ENCODE measurements around the gene CREB5.

Gene CREB5

GRCh38 chr7:28621369-28621841 lies 209.1 kb downstream of the CREB5 start:
- peaks cover 3% of the 10 kb centered on the region for H3K27me3 ChIP-seq (ENCODE audit: insufficient read depth, low read length, poor library complexity)
- H3K4me3 ChIP-seq (ENCODE audit: low read depth in 1 of 2, low read length in 2 of 2): no peak overlapping the region
- no peak overlapping the region for H3K27ac ChIP-seq (ENCODE audit: low read length)
- no peaks in the 10 kb centered on the region for H3K4me1 ChIP-seq (ENCODE audit: insufficient read depth, low read length)
- H3K79me2 ChIP-seq (ENCODE audit: insufficient read depth, low read length): no peaks in the 10 kb centered on the region
- no peak for ATAC-seq (ENCODE audit: insufficient read depth, low read depth)
- no peaks in the 10 kb centered on the region for H3K36me3 ChIP-seq (ENCODE audit: insufficient read depth, low read length)
- no peak overlapping the region for H2AFZ ChIP-seq (ENCODE audit: low read depth, low read length)
- TF ChIP-seq EZH2 (IDR thresholded peaks at IDR 0.05; ENCODE audit: borderline replicate concordance, low read depth, low read length, severe bottlenecking) (no peak), CTCF (IDR thresholded peaks at IDR 0.05; ENCODE audit: borderline replicate concordance, extremely low read depth, low read length, poor library complexity, severe bottlenecking) (no peak)
- DNase-seq: no peak
- no peak overlapping the region for H3K9ac ChIP-seq (ENCODE audit: low read depth, low read length)
- H4K20me1 ChIP-seq (ENCODE audit: insufficient read depth, low read length): no peaks in the 10 kb centered on the region
- H3K4me2 ChIP-seq (ENCODE audit: insufficient read depth, low read length): no peak overlapping the region
- no peaks in the 10 kb centered on the region for H3K9me3 ChIP-seq (ENCODE audit: insufficient read depth, low read length, severe bottlenecking)

GRCh38 chr7:28623105-28623730 lies 210.9 kb downstream of the CREB5 start:
- Histone ChIP-seq H3K27me3 (ENCODE audit: insufficient read depth, low read length, poor library complexity) (peaks cover 3% of the 10 kb centered on the region), H3K4me2 (ENCODE audit: insufficient read depth, low read length) (no peak overlapping the region), H3K4me1 (ENCODE audit: insufficient read depth, low read length) (no peaks in the 10 kb centered on the region), H3K4me3 (ENCODE audit: low read depth in 1 of 2, low read length in 2 of 2) (no peak overlapping the region), H3K9me3 (ENCODE audit: insufficient read depth, low read length, severe bottlenecking) (no peaks in the 10 kb centered on the region), H2AFZ (ENCODE audit: low read depth, low read length) (no peak overlapping the region), H3K27ac (ENCODE audit: low read length) (no peak overlapping the region), H3K36me3 (ENCODE audit: insufficient read depth, low read length) (no peaks in the 10 kb centered on the region), H3K79me2 (ENCODE audit: insufficient read depth, low read length) (no peaks in the 10 kb centered on the region), H3K9ac (ENCODE audit: low read depth, low read length) (no peak overlapping the region), H4K20me1 (ENCODE audit: insufficient read depth, low read length) (no peaks in the 10 kb centered on the region)
- TF ChIP-seq CTCF (IDR thresholded peaks at IDR 0.05; ENCODE audit: borderline replicate concordance, extremely low read depth, low read length, poor library complexity, severe bottlenecking): no peak
- TF ChIP-seq EZH2 (IDR thresholded peaks at IDR 0.05; ENCODE audit: borderline replicate concordance, low read depth, low read length, severe bottlenecking): no peak
- ATAC-seq (ENCODE audit: insufficient read depth, low read depth) (no peak), DNase-seq (no peak)

GRCh38 chr7:28623863-28624262 lies 211.5 kb downstream of the CREB5 start:
- Histone ChIP-seq H3K4me3 (ENCODE audit: low read depth in 1 of 2, low read length in 2 of 2) (no peak overlapping the region), H3K9me3 (ENCODE audit: insufficient read depth, low read length, severe bottlenecking) (no peaks in the 10 kb centered on the region), H3K9ac (ENCODE audit: low read depth, low read length) (no peak overlapping the region), H2AFZ (ENCODE audit: low read depth, low read length) (no peak overlapping the region), H3K4me2 (ENCODE audit: insufficient read depth, low read length) (no peak overlapping the region), H3K4me1 (ENCODE audit: insufficient read depth, low read length) (no peaks in the 10 kb centered on the region), H4K20me1 (ENCODE audit: insufficient read depth, low read length) (no peaks in the 10 kb centered on the region), H3K27ac (ENCODE audit: low read length) (no peak overlapping the region), H3K36me3 (ENCODE audit: insufficient read depth, low read length) (no peaks in the 10 kb centered on the region), H3K27me3 (ENCODE audit: insufficient read depth, low read length, poor library complexity) (peaks cover 3% of the 10 kb centered on the region), H3K79me2 (ENCODE audit: insufficient read depth, low read length) (no peaks in the 10 kb centered on the region)
- TF ChIP-seq CTCF (IDR thresholded peaks at IDR 0.05; ENCODE audit: borderline replicate concordance, extremely low read depth, low read length, poor library complexity, severe bottlenecking) (peak; percentile 25), EZH2 (IDR thresholded peaks at IDR 0.05; ENCODE audit: borderline replicate concordance, low read depth, low read length, severe bottlenecking) (no peak)
- ATAC-seq (ENCODE audit: insufficient read depth, low read depth) (no peak), DNase-seq (no peak)

All from DND-41 (cell line).